Posterior cingulate gyrus (tissue), 11 donors: ENCODE measurements around the gene TEX12.

Experiments
- DNase-seq, 10 donors: peaks; one replicate each; pipeline versions ENCODE4 v3.0.0 to v3.0.0-alpha.2; 2020 to 2021; ENCODE audit warnings: mixed read lengths in 3 of 10
- intact Hi-C: fragments of 100-400 bp; cut with DNase I; formaldehyde crosslinking; loops from one replicate; pipeline ENCODE4 v1.15.1; 2023

TEX12 gene

GRCh38 chr11:112210890-112211289 is 43.7 kb downstream of the TEX12 start:
- no peak for DNase-seq
- intact Hi-C loops, result no loop called here

GRCh38 chr11:112211536-112211935 is 44.4 kb downstream of the TEX12 start:
- no peak for DNase-seq
- intact Hi-C loops, result no loop called here

- DNase-seq, result no peak
- intact Hi-C loops, result no loop called here
These were observed 45.1 kb downstream of the TEX12 start for GRCh38 chr11:112212290-112212689.

- intact Hi-C loops, result no loop called here
- DNase-seq, result no peak
These were observed 45.5 kb downstream of the TEX12 start for GRCh38 chr11:112212710-112213109.

GRCh38 chr11:112213753-112214152 is 46.6 kb downstream of the TEX12 start:
- intact Hi-C loops, result no loop called here
- DNase-seq, result no peak

- no peak for DNase-seq
- intact Hi-C loops, result no loop called here
These were observed 48.4 kb downstream of the TEX12 start for GRCh38 chr11:112215621-112216020.

GRCh38 chr11:112216561-112217105 is 49.5 kb downstream of the TEX12 start:
- DNase-seq, result no peak
- intact Hi-C loops, result no loop called here

GRCh38 chr11:112219476-112220232 is 52.5 kb downstream of the TEX12 start:
- DNase-seq, result peak in 5 of 10 donors; percentile 9 to 26 (median 17)
- intact Hi-C loops, result loop anchor here (1.0 kb wide), 1 partner anchor 61 kb away; no protein-coding TSS in a partner anchor

GRCh38 chr11:112221274-112221835 is 54.2 kb downstream of the TEX12 start:
- DNase-seq, result no peak
- intact Hi-C loops, result no loop called here
